Left ventricle myocardium inferior (tissue), 1 donor: Measurements from ENCODE around the gene SH3PXD2B. TPM values are rescaled to one million over a fixed set of nuclear protein-coding genes. Genes with fewer than 3 reads are reported as not detected.

Experiments
- DNase-seq: peaks from one replicate; pipeline ENCODE4 v3.0.0-alpha.2; 2020
- H3K27ac ChIP-seq: fragments of 200-600 bp; replicated peaks from 2 replicates; pipeline ENCODE4 v1.8.0; 2021
- H3K27me3 ChIP-seq: fragments of 200-600 bp; 2 replicates; pipeline ENCODE4 v1.8.0; 2021; ENCODE audit warnings: low read depth
- H3K36me3 ChIP-seq: fragments of 200-600 bp; 2 replicates; pipeline ENCODE4 v1.8.0; 2021
- H3K4me1 ChIP-seq: fragments of 200-600 bp; 2 replicates; pipeline ENCODE4 v1.8.0; 2021
- H3K4me3 ChIP-seq: fragments of 200-600 bp; 2 replicates; pipeline ENCODE4 v1.8.0; 2021; ENCODE audit warnings: mild to moderate bottlenecking, moderate library complexity
- H3K9me3 ChIP-seq: fragments of 200-600 bp; replicated peaks from 2 replicates; pipeline ENCODE4 v1.8.0; 2021
- CTCF ChIP-seq: fragments of 200-600 bp; IDR thresholded peaks from 2 replicates; pipeline ENCODE4 v1.8.0; 2021; ENCODE audit warnings: antibody characterized with exemption, mild to moderate bottlenecking, borderline replicate concordance
- intact Hi-C: fragments of 100-400 bp; cut with micrococcal nuclease; formaldehyde crosslinking; loops from one replicate; pipeline ENCODE4 v1.11.0; 2022
- total RNA-seq: library from RNA; stranded (reverse); fragmentation: NEBNext Ultra II Directional; extraction: Animal tissue kit (Norgen Biotek cat#: 25700); gene quantifications from one replicate; pipeline ENCODE4 v1.2.1, GENCODE V29; 2021
- donor health status: DM: no; HTN: yes; CAD: no; lungs with severe emphysema.

SH3PXD2B gene
- total RNA-seq, 1 donor from 2014 or later, result 5.2 TPM

GRCh38 chr5:172284611-172284980 is 169.7 kb downstream of the SH3PXD2B start:
- Histone ChIP-seq H3K27ac (peak overlapping the region; percentile 97), H3K36me3 (no peaks in the 10 kb centered on the region), H3K4me1 (peaks cover 50% of the 10 kb centered on the region), H3K27me3 (no peaks in the 10 kb centered on the region), H3K9me3 (no peaks in the 10 kb centered on the region), H3K4me3 (peak overlapping the region; percentile 99)
- TF ChIP-seq CTCF, result no peak
- intact Hi-C loops, result loop anchor here (10.0 kb wide), 1 partner anchor 180 kb away; no protein-coding TSS in a partner anchor
- no peak for DNase-seq

- intact Hi-C loops, result loop anchor here (10.0 kb wide), 1 partner anchor 179 kb away; no protein-coding TSS in a partner anchor
- DNase-seq, result peak; percentile 90
- H3K4me3 ChIP-seq, result peak overlapping the region; percentile 99
- no peaks in the 10 kb centered on the region for H3K36me3 ChIP-seq
- peaks cover 50% of the 10 kb centered on the region for H3K4me1 ChIP-seq
- H3K27ac ChIP-seq, result peak overlapping the region; percentile 97
- H3K9me3 ChIP-seq, result no peaks in the 10 kb centered on the region
- H3K27me3 ChIP-seq, result no peaks in the 10 kb centered on the region
- no peak for TF ChIP-seq CTCF
Observed at GRCh38 chr5:172283862-172284610, 170.3 kb downstream of the SH3PXD2B start.

- no peaks in the 10 kb centered on the region for H3K36me3 ChIP-seq
- no peaks in the 10 kb centered on the region for H3K9me3 ChIP-seq
- peaks cover 50% of the 10 kb centered on the region for H3K4me1 ChIP-seq
- peak; percentile 67 for TF ChIP-seq CTCF
- H3K27me3 ChIP-seq, result no peaks in the 10 kb centered on the region
- peak within 1 kb of the TSS; percentile 99 for H3K4me3 ChIP-seq
- peak within 1 kb of the TSS; percentile 97 for H3K27ac ChIP-seq
- peak; percentile 88 for DNase-seq
- intact Hi-C loops, result loop anchor here (10.0 kb wide), 1 partner anchor 178 kb away; no protein-coding TSS in a partner anchor
Observed at GRCh38 chr5:172283020-172283861, 171.1 kb downstream of the SH3PXD2B start, which contains the start of gene UBTD2. UBTD2 (minus strand) TSS chr5:172283764; CDS start chr5:172283665, 99 bp downstream.

GRCh38 chr5:172282272-172283019 is 171.9 kb downstream of the SH3PXD2B start:
- peaks cover 50% of the 10 kb centered on the region for H3K4me1 ChIP-seq
- DNase-seq, result no peak
- no peak for TF ChIP-seq CTCF
- no peaks in the 10 kb centered on the region for H3K36me3 ChIP-seq
- peak overlapping the region; percentile 97 for H3K27ac ChIP-seq
- intact Hi-C loops, result loop anchor here (10.0 kb wide), 1 partner anchor 178 kb away; no protein-coding TSS in a partner anchor
- no peaks in the 10 kb centered on the region for H3K9me3 ChIP-seq
- peak overlapping the region; percentile 99 for H3K4me3 ChIP-seq
- H3K27me3 ChIP-seq, result no peaks in the 10 kb centered on the region

- intact Hi-C loops, result loop anchor here (10.0 kb wide), 1 partner anchor 177 kb away; no protein-coding TSS in a partner anchor
- no peak for TF ChIP-seq CTCF
- DNase-seq, result no peak
- no peaks in the 10 kb centered on the region for H3K9me3 ChIP-seq
- H3K27me3 ChIP-seq, result no peaks in the 10 kb centered on the region
- H3K27ac ChIP-seq, result no peak overlapping the region
- H3K36me3 ChIP-seq, result no peaks in the 10 kb centered on the region
- H3K4me1 ChIP-seq, result peaks cover 50% of the 10 kb centered on the region
- peak overlapping the region; percentile 99 for H3K4me3 ChIP-seq
Observed at GRCh38 chr5:172281346-172281745, 173.0 kb downstream of the SH3PXD2B start.
